ENCODE results near the gene ATP6V0A1.

Gene ATP6V0A1

DNA sequence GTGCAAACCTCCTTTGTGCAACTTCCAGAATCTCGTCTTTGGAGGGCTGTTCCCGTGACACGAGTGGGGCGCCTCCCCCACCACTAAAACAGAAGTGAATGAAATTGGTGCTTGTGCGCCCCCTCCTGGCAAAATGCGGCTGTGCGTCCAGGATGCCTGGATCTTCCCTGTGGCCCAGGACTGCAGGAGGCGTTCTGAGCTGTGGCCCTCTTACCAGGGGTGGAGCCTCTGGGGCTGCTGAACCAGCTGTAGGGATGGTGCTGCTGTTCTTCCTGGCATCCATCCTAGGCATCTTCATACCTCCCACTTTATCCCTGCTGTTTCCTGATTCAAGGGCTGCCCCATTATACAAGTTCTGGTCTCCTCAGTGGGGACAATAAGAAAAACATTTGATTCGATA is 58.8 kb downstream of the ATP6V0A1 start:
- H3K27me3 ChIP-seq (replicated peaks in 2 of 5; ENCODE audit: control insufficient read depth in 4 of 5, insufficient read depth in 5 of 5, low read length in 4 of 5), result no peaks in the 10 kb centered on the region
- H3K27ac ChIP-seq (ENCODE audit: insufficient read depth in 1 of 2, low read depth in 1 of 2, low read length in 2 of 2, poor library complexity in 1 of 2, severe bottlenecking in 2 of 2), result peak overlapping the region; percentile 16 to 71
- no peaks in the 10 kb centered on the region for H3K9me3 ChIP-seq (ENCODE audit: control extremely low read depth in 1 of 5, control insufficient read depth in 4 of 5, insufficient read depth in 2 of 5, low read depth in 1 of 5, low read length in 4 of 5)
- DNase-seq, result peak; percentile 79 to 84 (median 79)
- peaks cover 0 to 30% (median 20%) of the 10 kb centered on the region in 4 experiments for H3K36me3 ChIP-seq (ENCODE audit: control insufficient read depth in 4 of 4, insufficient read depth in 4 of 4, low read length in 3 of 4)
- ChIA-PET POLR2A (interaction anchor here (1.4 to 1.8 kb wide), 2 partner anchors 196 to 205 kb away, joined by 3 to 7 read pairs; no protein-coding TSS in a partner anchor), CTCF (interaction anchor here (0.6 to 5.8 kb wide), 18 partner anchors 10 to 207 kb away, joined by 3 to 47 read pairs (median 6); partner anchors contain the start of gene CAVIN1)
- WGBS (ENCODE audit: insufficient coverage), result 1% methylated on average over 7 of the region's 9 CpGs
- H3K4me1 ChIP-seq (ENCODE audit: control extremely low read depth in 1 of 4, control insufficient read depth in 4 of 4, insufficient read depth in 4 of 4, low read length in 3 of 4), result peaks cover 26 to 69% (median 62%) of the 10 kb centered on the region in 4 experiments
- peak overlapping the region in 1 of 7 experiments; percentile 25 for H3K4me3 ChIP-seq (ENCODE audit: control insufficient read depth in 1 of 7, extremely low read depth in 1 of 7, insufficient read depth in 4 of 7, low read depth in 2 of 7, low read length in 6 of 7)

DNA sequence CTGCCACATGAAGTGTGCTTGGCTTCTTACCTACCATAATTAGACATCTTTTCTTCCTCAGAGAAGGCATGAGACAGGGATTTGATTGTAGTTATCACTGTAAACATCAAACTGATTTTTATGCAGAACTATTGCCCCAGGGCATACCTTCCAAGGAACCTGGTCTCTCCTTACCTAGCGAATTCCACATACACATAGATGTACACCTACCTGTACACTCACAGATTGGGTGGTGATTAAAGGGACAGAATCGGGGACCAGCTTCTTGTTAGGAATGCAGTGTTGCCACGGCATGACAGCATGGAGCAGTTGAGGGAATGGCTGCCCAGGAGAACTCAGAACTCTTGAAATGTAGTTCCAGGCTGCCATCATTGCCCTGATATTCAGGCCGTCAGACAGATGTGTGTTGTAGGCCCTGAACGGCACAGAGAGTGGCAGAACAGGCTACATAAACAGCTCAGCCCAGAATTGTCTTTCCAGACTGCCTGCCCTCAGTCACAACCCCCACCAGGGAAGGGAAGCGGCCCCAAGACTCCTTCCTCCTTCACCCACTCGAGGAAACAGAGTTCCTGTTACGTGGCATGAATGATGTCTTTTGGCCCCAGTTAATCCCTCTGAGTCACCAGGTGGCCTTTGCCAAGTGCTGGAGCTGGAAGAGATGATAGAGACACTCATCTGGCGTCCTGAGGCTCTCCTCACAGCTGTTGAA is 59.5 kb downstream of the ATP6V0A1 start:
- DNase-seq, result peak; percentile 86 to 91 (median 90)
- POLR2A ChIA-PET, result interaction anchor here (0.5 to 1.9 kb wide), 9 partner anchors 9 to 228 kb away, joined by 3 to 9 read pairs (median 3); partner anchors contain the start of genes NAGLU and STAT3
- H3K9me3 ChIP-seq (ENCODE audit: control extremely low read depth in 1 of 5, control insufficient read depth in 4 of 5, insufficient read depth in 2 of 5, low read depth in 1 of 5, low read length in 4 of 5), result no peaks in the 10 kb centered on the region
- peaks cover 26 to 70% (median 62%) of the 10 kb centered on the region in 4 experiments for H3K4me1 ChIP-seq (ENCODE audit: control extremely low read depth in 1 of 4, control insufficient read depth in 4 of 4, insufficient read depth in 4 of 4, low read length in 3 of 4)
- no peaks in the 10 kb centered on the region for H3K27me3 ChIP-seq (replicated peaks in 2 of 5; ENCODE audit: control insufficient read depth in 4 of 5, insufficient read depth in 5 of 5, low read length in 4 of 5)
- CTCF ChIA-PET, result interaction anchor here (0.6 to 5.8 kb wide), 26 partner anchors 10 to 207 kb away, joined by 3 to 47 read pairs (median 6); partner anchors contain the start of gene CAVIN1
- H3K4me3 ChIP-seq (ENCODE audit: control insufficient read depth in 1 of 7, extremely low read depth in 1 of 7, insufficient read depth in 4 of 7, low read depth in 2 of 7, low read length in 6 of 7), result peak overlapping the region in 5 of 7 experiments; percentile 4 to 56 (median 44)
- H3K36me3 ChIP-seq (ENCODE audit: control insufficient read depth in 4 of 4, insufficient read depth in 4 of 4, low read length in 3 of 4), result peaks cover 0 to 37% (median 20%) of the 10 kb centered on the region in 4 experiments
- 17% methylated on average over 8 of the region's 9 CpGs for WGBS (ENCODE audit: insufficient coverage)
- peak overlapping the region; percentile 16 to 78 for H3K27ac ChIP-seq (ENCODE audit: insufficient read depth in 1 of 2, low read depth in 1 of 2, low read length in 2 of 2, poor library complexity in 1 of 2, severe bottlenecking in 2 of 2)

DNA sequence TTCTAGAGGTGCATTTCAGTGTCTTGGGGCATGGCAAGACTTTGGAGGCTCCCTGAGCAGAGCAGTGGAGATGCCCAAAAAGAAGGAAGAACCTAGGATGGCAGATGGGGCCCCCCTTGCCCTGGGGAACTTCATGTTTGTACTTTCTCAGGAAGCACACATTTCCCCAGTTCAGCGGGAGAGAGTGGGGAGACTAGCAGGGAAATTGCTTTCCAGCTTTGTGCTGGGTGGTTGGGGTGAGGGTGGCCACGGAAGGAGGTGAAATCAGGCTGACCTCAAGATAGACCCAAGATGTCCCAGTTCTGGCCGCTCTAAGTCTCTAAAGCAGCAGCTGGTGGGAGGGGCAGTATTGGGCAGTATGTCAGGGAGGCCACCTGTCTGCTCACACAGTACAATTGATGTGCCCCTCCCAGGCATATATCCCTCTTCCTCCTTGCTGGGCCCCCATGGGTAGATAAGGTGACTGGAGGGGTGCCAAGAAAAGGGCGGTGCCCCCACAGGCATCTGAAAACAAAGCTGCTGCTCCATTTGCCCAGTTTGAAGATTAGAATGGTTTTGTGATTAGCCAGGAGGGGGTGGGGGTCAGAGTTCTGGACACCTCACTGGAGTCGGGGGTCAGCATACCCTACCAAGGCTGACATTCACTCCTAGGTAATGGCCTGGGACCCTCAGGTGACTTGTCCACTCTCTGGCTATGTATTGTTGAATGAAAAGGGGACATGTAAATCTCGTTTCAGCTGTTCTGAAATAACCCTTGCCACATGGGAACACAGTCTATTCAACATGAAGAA is 60.3 kb downstream of the ATP6V0A1 start:
- H3K36me3 ChIP-seq (ENCODE audit: control insufficient read depth in 4 of 4, insufficient read depth in 4 of 4, low read length in 3 of 4), result peaks cover 0 to 30% (median 18%) of the 10 kb centered on the region in 4 experiments
- ChIA-PET CTCF (interaction anchor here (0.6 to 5.8 kb wide), 26 partner anchors 10 to 245 kb away, joined by 3 to 47 read pairs (median 6); partner anchors contain the start of gene CAVIN1), POLR2A (interaction anchor here (0.5 to 1.9 kb wide), 12 partner anchors 8 to 229 kb away, joined by 3 to 9 read pairs (median 3); partner anchors contain the start of genes CAVIN1, NAGLU and STAT3)
- peak overlapping the region in 4 of 7 experiments; percentile 40 to 56 (median 45) for H3K4me3 ChIP-seq (ENCODE audit: control insufficient read depth in 1 of 7, extremely low read depth in 1 of 7, insufficient read depth in 4 of 7, low read depth in 2 of 7, low read length in 6 of 7)
- peak; percentile 59 to 80 (median 72) for DNase-seq
- WGBS (ENCODE audit: insufficient coverage), result 0% methylated on average over 1 of the region's 6 CpGs
- no peaks in the 10 kb centered on the region for H3K9me3 ChIP-seq (ENCODE audit: control extremely low read depth in 1 of 5, control insufficient read depth in 4 of 5, insufficient read depth in 2 of 5, low read depth in 1 of 5, low read length in 4 of 5)
- H3K27me3 ChIP-seq (replicated peaks in 2 of 5; ENCODE audit: control insufficient read depth in 4 of 5, insufficient read depth in 5 of 5, low read length in 4 of 5), result no peaks in the 10 kb centered on the region
- peak overlapping the region; percentile 59 to 78 for H3K27ac ChIP-seq (ENCODE audit: insufficient read depth in 1 of 2, low read depth in 1 of 2, low read length in 2 of 2, poor library complexity in 1 of 2, severe bottlenecking in 2 of 2)
- peaks cover 26 to 70% (median 62%) of the 10 kb centered on the region in 4 experiments for H3K4me1 ChIP-seq (ENCODE audit: control extremely low read depth in 1 of 4, control insufficient read depth in 4 of 4, insufficient read depth in 4 of 4, low read length in 3 of 4)

DNA sequence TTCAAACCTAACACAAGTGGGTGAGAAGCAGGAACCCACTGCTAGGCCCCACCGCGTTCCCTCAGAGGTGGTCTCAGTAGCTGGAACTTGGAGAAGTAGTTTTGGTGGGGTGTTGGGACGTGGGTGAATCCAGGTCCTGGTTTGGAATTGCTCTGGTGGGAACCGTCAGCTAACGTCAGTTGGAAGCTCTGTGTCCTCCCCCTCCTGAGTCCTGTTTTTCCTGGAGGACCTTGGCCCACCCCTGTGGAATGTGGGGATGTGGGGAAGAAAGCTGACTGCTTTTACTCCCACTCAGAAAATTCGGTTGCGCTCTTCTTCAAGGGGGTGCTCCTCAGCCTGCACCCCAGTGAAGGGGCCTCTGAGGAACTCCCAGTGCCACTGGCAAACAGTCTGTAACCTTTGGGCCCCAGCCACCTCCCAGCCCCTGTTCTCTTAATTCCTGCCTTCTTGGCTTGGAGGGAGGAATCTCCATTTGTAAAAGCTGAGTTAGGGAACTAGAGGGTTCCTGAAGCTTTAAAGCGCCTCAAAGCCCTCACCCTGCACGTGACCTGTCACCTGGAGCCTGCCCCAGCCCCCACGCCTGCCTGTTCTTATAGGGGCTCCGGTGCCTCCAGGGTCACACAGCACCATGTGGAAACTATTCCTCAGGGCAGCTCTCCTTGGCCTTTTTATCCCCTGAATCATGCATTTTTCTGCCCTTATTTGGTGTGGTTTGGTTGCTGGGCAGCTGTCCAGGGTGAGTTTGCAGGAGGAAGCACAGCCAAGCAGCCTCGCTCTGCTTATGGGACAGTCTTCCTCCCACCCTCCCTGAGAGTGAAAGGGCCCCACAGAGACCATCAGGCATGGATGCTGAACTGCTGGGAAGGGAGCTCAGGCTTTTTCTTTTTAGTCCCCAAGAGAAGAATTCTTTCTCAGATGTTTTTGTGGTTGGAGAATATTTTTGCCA is 61.1 kb downstream of the ATP6V0A1 start:
- Histone ChIP-seq H3K27ac (ENCODE audit: insufficient read depth in 1 of 2, low read depth in 1 of 2, low read length in 2 of 2, poor library complexity in 1 of 2, severe bottlenecking in 2 of 2) (peak overlapping the region; percentile 28 to 78), H3K36me3 (ENCODE audit: control insufficient read depth in 4 of 4, insufficient read depth in 4 of 4, low read length in 3 of 4) (peaks cover 0 to 22% (median 9%) of the 10 kb centered on the region in 4 experiments), H3K27me3 (replicated peaks in 2 of 5; ENCODE audit: control insufficient read depth in 4 of 5, insufficient read depth in 5 of 5, low read length in 4 of 5) (no peaks in the 10 kb centered on the region), H3K9me3 (ENCODE audit: control extremely low read depth in 1 of 5, control insufficient read depth in 4 of 5, insufficient read depth in 2 of 5, low read depth in 1 of 5, low read length in 4 of 5) (no peaks in the 10 kb centered on the region), H3K4me3 (ENCODE audit: control insufficient read depth in 1 of 7, extremely low read depth in 1 of 7, insufficient read depth in 4 of 7, low read depth in 2 of 7, low read length in 6 of 7) (peak overlapping the region in 2 of 7 experiments; percentile 21 to 56), H3K4me1 (ENCODE audit: control extremely low read depth in 1 of 4, control insufficient read depth in 4 of 4, insufficient read depth in 4 of 4, low read length in 3 of 4) (peaks cover 26 to 70% (median 62%) of the 10 kb centered on the region in 4 experiments)
- CTCF ChIA-PET, result interaction anchor here (0.6 to 5.8 kb wide), 24 partner anchors 9 to 244 kb away, joined by 3 to 47 read pairs (median 8); partner anchors contain the start of gene CAVIN1
- POLR2A ChIA-PET, result interaction anchor here (0.6 to 1.9 kb wide), 11 partner anchors 8 to 213 kb away, joined by 3 to 9 read pairs (median 4); partner anchors contain the start of genes CAVIN1, NAGLU and STAT3
- no peak for DNase-seq
- WGBS (ENCODE audit: insufficient coverage), result 24% methylated on average over 8 of the region's 12 CpGs

DNA sequence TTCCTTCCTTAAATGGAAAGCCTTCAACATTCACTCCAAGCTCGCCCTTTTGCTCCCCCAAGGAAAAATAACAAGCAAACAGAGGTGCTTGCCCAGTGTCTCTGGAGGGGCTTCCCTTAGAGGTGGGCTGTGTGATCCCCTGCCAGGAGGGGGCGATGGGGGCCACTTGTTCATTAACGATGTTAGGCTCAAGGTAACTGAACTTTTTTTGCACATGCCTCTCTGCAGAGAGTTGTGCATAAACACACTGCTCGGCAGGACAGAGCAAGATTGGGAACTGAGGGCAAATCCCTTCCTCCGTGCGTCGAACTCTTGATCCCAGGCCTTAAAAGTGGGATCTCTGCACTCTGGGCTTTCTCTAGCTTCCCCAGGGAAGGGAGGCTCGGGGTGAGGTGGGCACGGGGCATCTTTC is 61.9 kb downstream of the ATP6V0A1 start:
- ChIA-PET CTCF (interaction anchor here (0.5 to 5.8 kb wide), 18 partner anchors 8 to 523 kb away, joined by 3 to 47 read pairs (median 10); partner anchors contain the start of gene CAVIN1), POLR2A (interaction anchor here (0.6 to 0.9 kb wide), 3 partner anchors 10 to 212 kb away, joined by 3 to 4 read pairs (median 3); partner anchors contain the start of gene STAT3)
- peak overlapping the region in 1 of 7 experiments; percentile 37 for H3K4me3 ChIP-seq (ENCODE audit: control insufficient read depth in 1 of 7, extremely low read depth in 1 of 7, insufficient read depth in 4 of 7, low read depth in 2 of 7, low read length in 6 of 7)
- peaks cover 26 to 70% (median 62%) of the 10 kb centered on the region in 4 experiments for H3K4me1 ChIP-seq (ENCODE audit: control extremely low read depth in 1 of 4, control insufficient read depth in 4 of 4, insufficient read depth in 4 of 4, low read length in 3 of 4)
- H3K36me3 ChIP-seq (ENCODE audit: control insufficient read depth in 4 of 4, insufficient read depth in 4 of 4, low read length in 3 of 4), result peaks cover 0 to 20% (median 8%) of the 10 kb centered on the region in 4 experiments
- DNase-seq, result peak in 2 of 3 donors; percentile 59 to 60
- no peaks in the 10 kb centered on the region for H3K27me3 ChIP-seq (replicated peaks in 2 of 5; ENCODE audit: control insufficient read depth in 4 of 5, insufficient read depth in 5 of 5, low read length in 4 of 5)
- H3K27ac ChIP-seq (ENCODE audit: insufficient read depth in 1 of 2, low read depth in 1 of 2, low read length in 2 of 2, poor library complexity in 1 of 2, severe bottlenecking in 2 of 2), result peak overlapping the region in 1 of 2 experiments; percentile 78
- no peaks in the 10 kb centered on the region for H3K9me3 ChIP-seq (ENCODE audit: control extremely low read depth in 1 of 5, control insufficient read depth in 4 of 5, insufficient read depth in 2 of 5, low read depth in 1 of 5, low read length in 4 of 5)
- 64% methylated on average over 8 of the region's 9 CpGs for WGBS (ENCODE audit: insufficient coverage)

Measured in common myeloid progenitor, CD34-positive (primary cell).